NCI-H2107 (cell line): ENCODE measurements around the gene EXOC3L4.

Experiments
- DNase-seq: peaks from one replicate; lab custom pipeline; 2025; lab: John Stamatoyannopoulos, UW

EXOC3L4 gene

DNA sequence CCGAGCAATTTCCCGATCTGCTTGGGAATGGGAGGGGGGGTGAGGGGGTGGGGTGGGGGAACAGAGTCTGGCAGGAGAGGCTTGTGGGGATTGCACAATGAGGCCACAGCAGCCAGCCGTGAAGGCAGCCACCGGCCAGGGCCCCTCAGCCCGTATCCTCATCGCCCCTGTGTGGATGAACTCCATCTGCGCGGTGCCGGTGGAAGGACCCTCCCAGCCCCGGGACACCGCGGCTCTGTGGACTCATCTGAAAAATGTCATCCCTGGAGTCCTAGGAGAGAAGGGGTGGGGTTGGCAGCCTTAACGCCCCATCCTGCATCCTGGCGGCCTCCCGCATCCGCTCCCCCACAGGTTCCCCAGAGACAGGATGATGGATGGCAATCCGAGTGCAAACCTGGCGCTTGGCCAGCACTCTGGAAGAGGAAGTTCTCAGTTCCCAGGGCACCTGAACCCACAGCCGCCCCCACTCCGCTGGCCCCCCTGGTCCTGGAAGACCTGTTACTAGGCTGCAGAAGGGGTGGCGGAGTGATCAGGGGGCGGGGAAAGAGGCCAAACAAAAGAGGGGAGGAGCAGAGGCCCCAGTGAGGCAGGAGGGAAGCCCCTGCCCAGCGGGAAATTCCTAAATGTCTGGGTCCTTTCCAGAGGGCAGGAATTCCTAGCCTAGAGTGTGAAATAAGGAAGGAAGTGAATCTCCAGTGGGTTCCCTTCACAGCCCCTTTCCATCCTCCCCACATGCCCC, 27.5 kb downstream of the EXOC3L4 start:
- peak; percentile 98 for DNase-seq

DNA sequence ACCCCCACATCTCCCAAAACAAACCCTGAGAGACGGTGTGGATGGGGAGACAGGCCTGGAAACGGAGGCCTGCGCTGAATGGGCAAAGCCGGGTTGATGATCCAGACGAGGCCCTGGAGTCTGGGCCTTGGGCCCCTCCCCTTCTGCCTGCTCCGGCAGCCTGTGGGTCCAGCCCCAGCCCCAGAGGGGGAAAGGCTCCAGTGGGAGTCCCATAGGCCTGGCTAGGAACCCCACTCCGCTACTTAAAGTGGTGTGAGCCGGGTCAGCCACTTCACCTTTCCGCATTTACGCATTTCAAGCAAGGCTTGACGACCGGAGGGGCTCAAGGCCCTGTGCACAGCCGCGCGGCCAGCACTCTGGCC, 28.0 kb downstream of the EXOC3L4 start:
- DNase-seq: peak; percentile 65

DNA sequence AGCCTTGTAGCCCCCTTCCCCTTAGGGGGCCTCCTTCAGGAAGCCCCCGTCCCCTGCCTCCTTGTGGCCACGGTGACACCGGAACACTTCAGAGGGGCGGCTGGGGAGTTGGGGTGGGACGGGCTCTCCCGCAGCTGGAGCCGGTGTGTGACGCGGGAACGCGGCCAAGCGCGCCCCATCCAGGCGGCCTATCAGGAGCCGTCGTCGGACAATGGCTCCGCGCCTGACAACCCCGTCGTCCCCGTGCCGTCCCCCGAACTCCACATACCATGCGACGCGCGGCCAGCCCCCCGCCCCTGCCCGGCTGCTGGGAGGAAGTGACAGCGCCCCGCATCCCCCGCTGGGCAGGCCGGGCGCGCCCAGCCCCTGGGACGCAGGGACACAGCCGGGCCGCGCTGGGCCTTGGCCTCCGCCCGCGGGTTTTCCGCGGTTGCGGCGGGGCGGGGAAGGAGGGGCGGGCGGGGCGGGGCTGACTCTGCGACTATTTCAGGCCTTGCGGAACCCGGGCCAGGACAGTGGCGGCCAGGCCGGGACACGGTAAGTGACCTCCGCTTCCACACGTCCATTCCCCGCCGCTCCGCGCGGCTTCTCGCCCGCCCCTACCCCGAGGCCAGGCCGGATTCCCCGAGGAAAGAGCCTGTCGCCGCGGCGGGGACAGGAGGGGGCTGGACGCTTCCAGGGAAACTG, 28.6 kb downstream of the EXOC3L4 start, which contains the start of gene TNFAIP2:
Gene TNFAIP2, plus strand, starts transcription at position 515 of the 687 bp plus-strand sequence. CDS start 2,997 bp downstream, outside the sequence.
- peak; percentile 74 for DNase-seq

DNA sequence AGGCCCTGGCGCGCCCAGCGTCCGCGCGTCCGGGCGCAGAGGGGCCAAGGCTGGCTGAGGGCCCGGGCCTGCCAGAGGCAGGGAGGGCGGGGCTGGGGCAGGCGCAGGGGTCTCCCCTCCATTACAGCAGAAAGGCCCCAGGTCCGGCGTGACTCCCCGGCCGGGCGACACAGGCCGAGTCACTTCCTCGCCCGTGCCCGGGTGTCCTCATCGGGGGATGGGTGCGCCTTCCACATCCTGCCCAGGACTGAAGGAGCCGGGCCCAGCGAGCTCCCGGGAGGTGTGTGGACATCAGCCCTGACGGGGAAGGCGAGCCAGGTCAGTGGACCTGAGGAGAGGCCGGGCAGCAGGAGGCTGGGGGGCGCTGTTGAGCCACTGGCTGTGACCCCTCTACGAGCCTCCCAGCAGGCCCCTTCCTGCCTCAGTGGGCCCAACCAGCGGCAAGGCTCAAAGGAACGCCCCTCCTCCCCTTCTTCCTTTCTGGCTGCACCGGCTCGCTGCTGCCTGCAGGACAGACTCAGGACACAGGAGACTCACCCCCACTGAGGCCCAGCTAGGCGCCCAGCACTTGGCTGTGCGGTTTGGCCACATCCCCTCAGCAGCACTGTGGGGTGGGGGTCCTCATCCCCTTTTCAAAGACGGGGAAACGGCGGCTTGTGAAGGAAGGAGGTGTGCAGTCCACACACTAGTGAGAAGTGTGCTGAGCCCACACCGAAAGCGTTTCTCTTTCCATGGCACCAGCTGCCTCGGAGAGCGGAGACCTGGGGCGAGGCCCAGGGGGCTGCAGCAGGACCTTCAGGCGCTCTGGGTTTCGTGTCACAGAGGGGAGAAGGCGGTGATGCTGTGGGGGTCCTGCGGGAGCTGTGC, 29.3 kb downstream of the EXOC3L4 start:
- no peak for DNase-seq

DNA sequence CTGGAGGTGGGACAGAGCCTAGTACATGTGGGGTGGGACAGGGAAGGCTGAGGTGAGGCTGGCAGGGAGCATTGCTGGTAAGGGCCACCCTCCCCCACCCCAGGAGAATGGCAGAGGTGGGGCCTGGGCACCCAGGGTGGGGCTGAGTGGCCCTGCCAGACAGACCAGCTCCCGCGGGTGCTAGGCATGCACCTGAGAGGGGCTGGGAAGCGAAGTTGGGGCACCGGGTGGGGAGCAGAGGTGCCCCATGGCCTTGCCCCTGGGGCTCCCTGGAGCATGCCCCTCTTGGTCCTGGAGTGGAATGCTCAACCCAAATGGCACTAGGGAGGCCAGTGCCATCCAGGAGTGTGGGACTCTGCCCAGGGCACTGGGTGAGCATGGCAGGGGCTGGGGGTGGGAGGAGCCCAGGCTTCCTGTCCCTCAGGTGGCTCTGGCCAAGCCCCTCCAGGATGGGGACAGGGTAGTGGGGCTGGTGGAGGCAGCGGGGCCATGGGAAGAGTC, 30.0 kb downstream of the EXOC3L4 start:
- no peak for DNase-seq

DNA sequence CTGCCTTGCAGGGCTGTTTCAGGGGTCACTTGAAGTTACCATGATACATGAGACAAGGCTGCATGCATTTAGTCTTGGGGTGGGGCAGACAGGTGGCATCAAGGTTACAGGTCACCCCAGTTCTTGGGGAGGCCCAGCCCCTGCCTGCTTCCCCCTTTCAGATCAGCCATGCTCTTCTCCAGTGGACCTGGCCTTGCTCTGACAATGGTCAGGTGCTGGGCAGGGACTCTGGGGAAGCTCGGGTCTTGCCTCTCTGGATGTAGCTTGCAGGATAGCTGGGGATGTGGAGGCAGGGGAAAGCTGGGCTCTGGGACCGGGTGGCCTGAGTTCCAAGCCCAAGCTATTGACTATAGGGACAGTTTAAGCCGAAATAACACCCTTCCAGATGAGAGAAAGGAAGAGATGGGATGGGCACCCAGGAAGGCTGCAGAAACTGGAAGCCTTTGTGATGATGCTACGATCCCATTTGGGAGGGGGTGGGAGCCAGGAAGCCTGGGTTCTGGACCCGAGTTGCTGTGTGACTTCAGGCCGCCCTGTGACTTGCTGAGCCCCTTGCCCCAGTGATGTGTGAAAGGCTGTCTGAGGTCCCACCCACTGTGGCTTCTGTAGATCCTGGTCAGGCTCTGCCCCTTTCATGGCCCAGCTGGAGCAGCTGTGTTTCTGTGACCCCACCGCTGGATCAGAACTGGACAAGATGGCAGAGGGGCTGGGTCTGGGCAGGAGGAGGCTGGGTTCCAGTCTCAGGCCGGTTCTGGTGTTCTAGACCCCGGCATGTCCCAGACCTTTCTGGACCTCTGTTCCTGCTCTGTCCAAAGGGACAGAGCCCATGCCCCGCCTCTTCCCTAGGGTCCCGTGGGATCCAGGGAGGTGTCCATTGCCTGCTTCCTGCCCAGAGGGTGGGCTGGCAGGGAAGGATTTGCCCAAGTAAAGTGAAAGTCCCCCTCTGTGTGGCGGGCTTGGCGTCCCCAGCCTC, 30.9 kb downstream of the EXOC3L4 start:
- no peak for DNase-seq

DNA sequence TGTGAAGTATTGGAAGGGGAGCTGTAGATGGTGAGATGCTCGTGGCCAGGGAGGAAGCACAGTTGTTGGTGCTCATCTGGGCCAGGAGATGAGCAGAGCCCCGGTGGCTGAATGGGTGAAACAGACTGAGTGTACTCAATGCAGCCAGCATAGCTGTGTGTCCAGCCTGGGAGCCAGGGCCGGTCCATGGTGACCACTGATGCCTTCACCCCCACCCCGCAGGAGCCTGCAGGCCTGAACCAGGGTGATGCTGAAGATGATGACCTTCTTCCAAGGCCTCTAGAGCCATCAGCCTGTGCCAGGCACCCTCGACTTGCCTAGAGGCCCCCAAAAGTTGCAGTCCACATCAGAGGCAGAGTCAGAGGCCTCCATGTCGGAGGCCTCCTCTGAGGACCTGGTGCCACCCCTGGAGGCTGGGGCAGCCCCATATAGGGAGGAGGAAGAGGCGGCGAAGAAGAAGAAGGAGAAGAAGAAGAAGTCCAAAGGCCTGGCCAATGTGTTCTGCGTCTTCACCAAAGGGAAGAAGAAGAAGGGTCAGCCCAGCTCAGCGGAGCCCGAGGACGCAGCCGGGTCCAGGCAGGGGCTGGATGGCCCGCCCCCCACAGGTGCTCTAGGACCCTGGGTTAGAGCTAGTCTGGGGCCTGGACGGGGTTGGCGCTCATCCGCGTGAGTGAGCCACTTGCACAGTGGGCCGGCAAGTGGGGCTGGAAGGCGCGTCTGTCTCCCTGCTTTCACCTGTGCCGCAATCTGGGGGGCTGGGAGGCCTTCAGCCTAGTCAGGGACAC, 31.8 kb downstream of the EXOC3L4 start:
- no peak for DNase-seq

DNA sequence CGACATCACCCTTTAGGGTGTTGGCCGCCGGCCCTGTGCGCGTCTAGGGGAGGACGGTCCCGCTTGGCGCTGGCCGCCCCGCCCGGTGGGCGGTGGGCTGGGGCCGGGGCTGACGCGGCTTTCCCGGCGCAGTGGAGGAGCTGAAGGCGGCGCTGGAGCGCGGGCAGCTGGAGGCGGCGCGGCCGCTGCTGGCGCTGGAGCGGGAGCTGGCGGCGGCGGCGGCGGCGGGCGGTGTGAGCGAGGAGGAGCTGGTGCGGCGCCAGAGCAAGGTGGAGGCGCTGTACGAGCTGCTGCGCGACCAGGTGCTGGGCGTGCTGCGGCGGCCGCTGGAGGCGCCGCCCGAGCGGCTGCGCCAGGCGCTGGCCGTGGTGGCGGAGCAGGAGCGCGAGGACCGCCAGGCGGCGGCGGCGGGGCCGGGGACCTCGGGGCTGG, 32.4 kb downstream of the EXOC3L4 start:
- no peak for DNase-seq

DNA sequence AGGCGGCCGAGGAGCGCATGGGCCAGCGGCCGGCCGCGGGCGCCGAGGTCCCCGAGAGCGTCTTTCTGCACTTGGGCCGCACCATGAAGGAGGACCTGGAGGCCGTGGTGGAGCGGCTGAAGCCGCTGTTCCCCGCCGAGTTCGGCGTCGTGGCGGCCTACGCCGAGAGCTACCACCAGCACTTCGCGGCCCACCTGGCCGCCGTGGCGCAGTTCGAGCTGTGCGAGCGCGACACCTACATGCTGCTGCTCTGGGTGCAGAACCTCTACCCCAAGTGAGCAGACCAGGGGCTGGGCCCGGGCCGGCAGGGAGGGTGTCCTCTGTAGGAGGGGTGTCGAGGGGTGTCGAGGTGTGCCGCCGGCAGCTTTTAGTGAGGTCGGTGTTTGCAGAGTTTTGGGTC, 32.8 kb downstream of the EXOC3L4 start:
- DNase-seq: no peak

DNA sequence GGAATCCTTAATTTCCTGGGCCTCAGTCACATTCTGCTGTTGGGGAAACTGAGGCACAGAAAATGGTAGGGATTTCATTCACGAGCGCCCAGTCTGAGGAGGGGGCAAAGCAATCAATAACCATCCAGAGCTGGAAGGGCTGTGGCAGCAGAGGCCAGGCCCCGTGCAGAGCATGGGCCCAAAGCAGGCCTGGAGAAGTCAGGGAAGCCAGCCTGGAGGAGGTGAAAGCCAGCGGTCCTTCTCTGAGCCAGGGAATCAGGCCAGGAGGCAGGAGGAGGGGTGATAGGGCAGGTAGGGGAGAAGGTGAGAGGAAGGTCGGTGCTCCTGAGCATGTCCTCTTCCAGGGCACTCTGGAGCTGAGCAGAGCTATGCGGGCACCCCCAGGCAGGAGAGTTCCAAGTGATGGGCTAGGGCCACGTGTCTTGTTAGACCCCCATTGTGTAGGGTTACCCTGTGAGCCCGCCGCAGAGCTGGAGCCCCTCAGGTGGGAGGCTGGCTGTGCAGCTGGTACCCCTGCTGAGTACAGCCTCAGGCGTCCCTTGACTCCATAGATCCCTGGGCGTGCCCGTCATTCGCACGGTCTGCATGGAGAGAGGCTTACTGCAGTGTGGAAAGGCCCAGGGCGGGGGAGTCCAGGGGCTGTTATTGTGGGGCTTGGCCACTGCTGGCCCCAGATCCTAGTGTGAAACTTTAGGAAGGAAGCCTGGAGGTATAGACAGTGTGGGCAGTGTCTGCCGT, 33.5 kb downstream of the EXOC3L4 start:
- no peak for DNase-seq

DNA sequence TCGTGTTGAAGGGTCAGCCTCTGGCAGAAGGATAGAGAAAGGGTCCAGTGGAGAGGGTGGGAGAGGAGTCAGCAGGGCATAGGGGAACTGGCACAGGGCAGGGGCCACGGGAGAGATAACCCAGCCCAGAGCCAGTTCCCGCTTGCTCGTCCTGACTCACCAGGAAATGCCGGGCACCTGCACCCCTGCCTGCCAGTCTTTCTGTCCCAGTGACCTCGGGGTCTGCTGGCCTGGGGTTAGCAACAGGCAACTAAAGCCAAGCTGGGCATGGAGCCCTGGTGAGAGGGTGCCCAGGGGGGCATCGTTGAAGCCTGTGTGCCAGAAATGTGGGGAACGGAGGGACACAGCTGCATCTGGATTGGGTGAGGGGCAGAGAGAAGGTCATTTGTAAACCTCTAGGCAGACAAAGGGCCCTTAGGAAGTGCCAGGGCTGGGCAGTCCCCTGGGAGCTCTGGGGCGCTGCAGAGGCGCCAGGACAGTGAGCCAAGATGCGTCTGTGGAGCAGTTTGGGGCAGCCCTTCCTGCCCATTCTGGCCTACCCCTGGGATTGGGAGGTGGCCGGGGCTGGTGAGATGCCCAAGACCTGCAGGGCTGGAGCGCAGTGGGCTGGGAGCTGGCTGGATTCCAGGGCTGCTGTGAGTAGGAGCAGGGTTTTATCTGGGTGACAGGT, 34.2 kb downstream of the EXOC3L4 start:
- DNase-seq: no peak

DNA sequence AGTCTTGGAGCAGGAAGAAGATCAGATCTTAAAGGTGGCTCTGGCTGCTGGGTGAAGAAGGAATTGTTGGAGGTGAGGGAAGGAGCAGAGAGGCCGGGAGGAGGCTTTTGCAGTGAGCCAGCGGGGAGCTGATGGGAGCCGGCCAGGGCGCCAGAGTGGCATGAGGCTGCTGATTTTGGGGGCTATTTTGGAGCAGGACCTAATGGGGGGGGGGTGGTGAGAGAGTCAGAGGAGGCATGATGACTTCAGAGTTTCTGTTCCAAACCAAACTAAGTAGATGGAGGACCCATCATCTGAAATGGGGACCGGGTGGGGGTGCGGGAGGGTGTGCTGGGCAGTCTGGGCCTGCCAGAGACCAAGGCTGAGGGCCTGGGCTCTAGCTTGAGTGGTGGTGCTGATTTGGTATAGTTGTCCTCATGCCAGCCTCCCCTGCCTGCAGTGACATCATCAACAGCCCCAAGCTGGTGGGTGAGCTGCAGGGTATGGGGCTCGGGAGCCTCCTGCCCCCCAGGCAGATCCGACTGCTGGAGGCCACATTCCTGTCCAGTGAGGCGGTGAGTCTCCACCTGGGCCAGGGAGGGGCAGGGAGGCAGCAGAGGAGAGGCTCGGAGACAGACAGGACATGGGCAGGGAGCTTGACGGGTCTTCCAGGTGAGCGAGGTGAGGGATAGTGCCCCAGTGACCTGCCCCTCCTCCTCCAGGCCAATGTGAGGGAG, 34.9 kb downstream of the EXOC3L4 start:
- DNase-seq: no peak

DNA sequence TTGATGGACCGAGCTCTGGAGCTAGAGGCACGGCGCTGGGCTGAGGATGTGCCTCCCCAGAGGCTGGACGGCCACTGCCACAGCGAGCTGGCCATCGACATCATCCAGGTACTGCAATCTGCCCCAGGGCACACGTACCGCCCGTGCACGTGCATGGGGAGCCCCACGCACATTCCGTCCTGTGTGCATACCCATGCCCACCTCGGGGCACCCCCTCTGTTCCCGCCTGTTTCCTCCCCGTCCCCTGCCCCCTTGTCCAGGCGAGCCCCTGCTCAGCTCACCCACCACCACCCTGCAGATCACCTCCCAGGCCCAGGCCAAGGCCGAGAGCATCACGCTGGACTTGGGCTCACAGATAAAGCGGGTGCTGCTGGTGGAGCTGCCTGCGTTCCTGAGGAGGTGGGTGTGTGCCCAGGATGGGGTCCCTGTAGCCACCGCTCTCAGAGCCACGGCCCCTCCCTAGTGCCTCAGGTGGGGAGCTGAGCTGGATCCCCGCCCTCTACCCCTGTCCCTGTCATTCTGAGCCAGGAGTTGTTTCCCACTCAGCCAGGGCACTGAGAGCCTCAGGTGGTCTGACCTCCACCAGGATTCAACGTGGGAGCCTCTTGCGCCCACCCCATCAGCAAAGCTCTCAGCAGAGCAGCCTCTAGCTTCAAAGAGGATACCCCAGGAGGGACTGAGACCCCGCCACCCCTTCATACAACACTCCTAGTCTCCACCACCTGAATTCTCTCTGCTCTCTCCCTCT, 35.7 kb downstream of the EXOC3L4 start:
- DNase-seq: no peak

DNA sequence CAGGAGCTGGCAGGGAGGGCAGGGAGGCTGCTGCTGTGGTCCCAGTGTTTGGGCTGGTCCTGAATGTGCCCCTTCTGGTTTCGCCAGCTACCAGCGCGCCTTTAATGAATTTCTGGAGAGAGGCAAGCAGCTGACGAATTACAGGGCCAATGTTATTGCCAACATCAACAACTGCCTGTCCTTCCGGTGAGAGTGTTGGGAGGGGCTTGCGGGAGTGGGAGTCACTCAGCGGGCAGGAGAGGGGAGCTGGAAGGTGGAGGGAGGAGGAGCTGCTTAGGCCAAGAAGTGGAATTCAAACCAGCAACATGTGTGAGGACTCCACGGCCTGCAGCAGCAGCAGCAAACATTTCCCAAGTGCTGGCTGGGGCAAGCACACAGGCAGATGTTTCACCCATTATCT, 36.4 kb downstream of the EXOC3L4 start:
- no peak for DNase-seq

DNA sequence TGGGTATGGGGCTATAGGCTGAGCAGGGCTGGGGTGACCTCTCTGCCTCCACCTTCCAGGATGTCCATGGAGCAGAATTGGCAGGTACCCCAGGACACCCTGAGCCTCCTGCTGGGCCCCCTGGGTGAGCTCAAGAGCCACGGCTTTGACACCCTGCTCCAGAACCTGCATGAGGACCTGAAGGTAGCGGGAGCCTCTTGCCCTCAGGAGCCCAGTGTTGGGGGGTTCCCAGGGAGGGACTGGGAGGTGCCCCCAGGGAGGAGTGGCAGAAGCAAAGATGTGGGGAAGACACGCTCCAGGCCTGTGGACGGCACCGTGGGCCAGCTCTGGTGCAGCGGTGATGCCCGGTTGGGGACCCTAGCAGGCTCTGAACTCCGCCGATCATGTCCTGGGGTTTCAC, 37.1 kb downstream of the EXOC3L4 start:
- no peak for DNase-seq

DNA sequence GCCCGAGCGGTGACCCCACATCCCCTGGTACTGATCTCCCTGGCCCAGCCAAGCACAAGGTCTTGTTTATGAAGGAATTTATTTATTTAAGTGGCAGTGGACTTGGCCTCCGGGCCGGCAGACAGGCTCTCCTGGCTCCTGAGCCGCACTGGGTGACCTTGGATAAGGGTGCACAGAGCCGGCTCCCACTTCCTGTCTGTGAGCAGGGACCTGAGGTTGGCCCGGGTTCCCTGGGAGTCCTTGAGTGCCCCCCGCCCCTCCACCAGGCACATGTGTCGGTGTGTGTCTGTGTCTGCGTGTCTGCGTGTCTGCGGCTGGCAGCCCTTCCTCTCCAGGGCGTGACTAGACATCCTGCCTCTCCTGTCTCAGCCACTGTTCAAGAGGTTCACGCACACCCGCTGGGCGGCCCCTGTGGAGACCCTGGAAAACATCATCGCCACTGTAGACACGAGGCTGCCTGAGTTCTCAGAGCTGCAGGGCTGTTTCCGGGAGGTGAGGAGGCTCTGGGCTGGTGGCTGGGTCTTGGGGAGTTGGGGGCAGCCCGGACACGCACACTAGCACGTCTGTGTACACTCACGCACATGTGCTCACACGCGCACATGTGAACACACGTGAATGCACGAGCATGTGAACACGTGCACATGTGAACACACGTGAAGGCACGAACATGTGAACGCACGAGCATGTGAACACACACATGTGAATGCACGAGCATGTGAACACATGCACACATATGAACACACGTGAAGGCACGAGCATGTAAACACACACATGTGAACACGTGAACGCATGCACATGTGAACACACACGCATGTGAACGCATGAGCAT, 38.1 kb downstream of the EXOC3L4 start:
- DNase-seq: no peak
